RWPE2 (cell line): ENCODE measurements around the gene STAT1.

Experiments
- ATAC-seq: fragments of 200-7000 bp; cut with Tn5 transposase; 3 replicates; pipeline ENCODE4 v1.9.1; 2021; ENCODE audit warnings: low read depth
- DNase-seq: peaks from one replicate; pipeline ENCODE4 v3.0.0-alpha.2; 2020; ENCODE audit warnings: low spot score
- H3K27ac ChIP-seq: fragments of 450-650 bp; 2 replicates; pipeline ENCODE4 v1.5.1; 2017; ENCODE audit warnings: mild to moderate bottlenecking; ENCODE audit not compliant: poor library complexity, severe bottlenecking
- H3K27me3 ChIP-seq: fragments of 250-450 bp; sonication (Bioruptor Pico); 2 replicates; pipeline ENCODE4 v1.5.1; 2021; ENCODE audit warnings: mild to moderate bottlenecking, moderate library complexity; ENCODE audit not compliant: insufficient read depth, poor library complexity, severe bottlenecking
- H3K36me3 ChIP-seq: fragments of 250-450 bp; sonication (Bioruptor Pico); 2 replicates; pipeline ENCODE4 v1.5.1; 2020; ENCODE audit warnings: low read depth, mild to moderate bottlenecking, moderate library complexity
- H3K4me1 ChIP-seq: fragments of 250-450 bp; sonication (Bioruptor Pico); 2 replicates; pipeline ENCODE4 v1.5.1; 2021; ENCODE audit warnings: mild to moderate bottlenecking, moderate library complexity; ENCODE audit not compliant: insufficient read depth, poor library complexity, severe bottlenecking
- H3K4me3 ChIP-seq: fragments of 250-450 bp; sonication (Bioruptor Pico); 2 replicates; pipeline ENCODE4 v1.5.1; 2021; ENCODE audit warnings: mild to moderate bottlenecking, moderate library complexity; ENCODE audit not compliant: severe bottlenecking
- H3K9me3 ChIP-seq: fragments of 250-450 bp; sonication (Bioruptor Pico); 2 replicates; pipeline ENCODE4 v1.5.1; 2021; ENCODE audit warnings: mild to moderate bottlenecking, moderate library complexity; ENCODE audit not compliant: severe bottlenecking
- TF ChIP-seq, protein P1 (sequence below): fragments of 450-650 bp; IDR thresholded peaks from one replicate; pipeline ENCODE4 v1.5.1; 2017; ENCODE audit warnings: mild to moderate bottlenecking, moderate library complexity; ENCODE audit not compliant: poor library complexity, severe bottlenecking

The STAT1 gene

GRCh38 chr2:190994148-190994547, 19.8 kb downstream of the STAT1 start:
- DNase-seq: no peak
- H3K4me1 ChIP-seq: no peaks in the 10 kb centered on the region
- H3K4me3 ChIP-seq: no peak overlapping the region
- ATAC-seq: no peak
- no peaks in the 10 kb centered on the region for H3K27me3 ChIP-seq
- H3K36me3 ChIP-seq: peaks cover 95% of the 10 kb centered on the region
- TF ChIP-seq, protein P1, sequence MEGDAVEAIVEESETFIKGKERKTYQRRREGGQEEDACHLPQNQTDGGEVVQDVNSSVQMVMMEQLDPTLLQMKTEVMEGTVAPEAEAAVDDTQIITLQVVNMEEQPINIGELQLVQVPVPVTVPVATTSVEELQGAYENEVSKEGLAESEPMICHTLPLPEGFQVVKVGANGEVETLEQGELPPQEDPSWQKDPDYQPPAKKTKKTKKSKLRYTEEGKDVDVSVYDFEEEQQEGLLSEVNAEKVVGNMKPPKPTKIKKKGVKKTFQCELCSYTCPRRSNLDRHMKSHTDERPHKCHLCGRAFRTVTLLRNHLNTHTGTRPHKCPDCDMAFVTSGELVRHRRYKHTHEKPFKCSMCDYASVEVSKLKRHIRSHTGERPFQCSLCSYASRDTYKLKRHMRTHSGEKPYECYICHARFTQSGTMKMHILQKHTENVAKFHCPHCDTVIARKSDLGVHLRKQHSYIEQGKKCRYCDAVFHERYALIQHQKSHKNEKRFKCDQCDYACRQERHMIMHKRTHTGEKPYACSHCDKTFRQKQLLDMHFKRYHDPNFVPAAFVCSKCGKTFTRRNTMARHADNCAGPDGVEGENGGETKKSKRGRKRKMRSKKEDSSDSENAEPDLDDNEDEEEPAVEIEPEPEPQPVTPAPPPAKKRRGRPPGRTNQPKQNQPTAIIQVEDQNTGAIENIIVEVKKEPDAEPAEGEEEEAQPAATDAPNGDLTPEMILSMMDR: no peak
- H3K27ac ChIP-seq: no peak overlapping the region
- H3K9me3 ChIP-seq: no peaks in the 10 kb centered on the region

DNA sequence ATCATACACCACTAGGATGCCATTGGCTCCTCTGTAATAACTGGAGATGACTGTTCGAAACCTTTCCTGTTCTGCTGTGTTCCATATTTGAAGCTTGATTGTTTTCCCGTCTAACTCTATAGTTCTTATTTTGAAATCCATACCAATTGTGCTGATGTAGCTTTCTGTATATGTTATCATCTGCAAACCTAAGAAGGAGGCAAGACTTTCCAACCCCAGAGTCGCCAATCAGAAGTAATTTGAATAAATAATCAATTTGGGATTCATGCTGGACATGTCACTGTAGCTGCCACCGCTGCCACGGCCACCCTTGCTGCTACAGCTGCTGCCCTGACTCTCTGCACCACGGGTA, 20.7 kb downstream of the STAT1 start:
- DNase-seq (no peak), ATAC-seq (no peak)
- no peaks in the 10 kb centered on the region for H3K9me3 ChIP-seq
- no peaks in the 10 kb centered on the region for H3K27me3 ChIP-seq
- H3K36me3 ChIP-seq: peaks cover 92% of the 10 kb centered on the region
- no peak overlapping the region for H3K27ac ChIP-seq
- H3K4me1 ChIP-seq: no peaks in the 10 kb centered on the region
- TF ChIP-seq, protein P1: no peak
- no peak overlapping the region for H3K4me3 ChIP-seq

DNA sequence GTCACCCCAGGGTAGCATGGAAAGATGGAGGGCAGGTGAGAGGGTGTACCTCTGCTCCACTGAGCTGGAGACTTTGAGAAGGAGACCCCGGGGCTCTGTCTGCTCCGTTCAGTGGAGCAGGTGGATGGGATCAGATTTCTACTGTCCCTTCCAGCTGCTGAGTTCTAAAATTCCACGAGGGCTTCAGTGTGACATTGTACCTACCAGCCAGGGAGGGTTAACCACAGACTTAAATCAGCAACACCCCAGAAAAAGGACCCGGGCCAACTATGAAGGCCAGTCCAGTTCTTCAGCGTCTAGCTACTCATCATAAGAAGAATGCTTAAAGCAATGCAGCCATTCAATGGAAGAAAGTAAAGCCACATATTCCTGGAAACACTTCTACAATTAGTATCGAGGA, 23.8 kb downstream of the STAT1 start:
- TF ChIP-seq, protein P1: no peak
- no peaks in the 10 kb centered on the region for H3K27me3 ChIP-seq
- H3K27ac ChIP-seq: no peak overlapping the region
- H3K36me3 ChIP-seq: peaks cover 90% of the 10 kb centered on the region
- H3K4me3 ChIP-seq: no peak overlapping the region
- ATAC-seq (no peak), DNase-seq (no peak)
- no peaks in the 10 kb centered on the region for H3K9me3 ChIP-seq
- peaks cover under 1% of the 10 kb centered on the region for H3K4me1 ChIP-seq

GRCh38 chr2:190988910-190989309, 25.1 kb downstream of the STAT1 start:
- TF ChIP-seq, protein P1: no peak
- H3K27ac ChIP-seq: no peak overlapping the region
- peaks cover 4% of the 10 kb centered on the region for H3K4me1 ChIP-seq
- peaks cover 92% of the 10 kb centered on the region for H3K36me3 ChIP-seq
- no peak overlapping the region for H3K4me3 ChIP-seq
- H3K27me3 ChIP-seq: no peaks in the 10 kb centered on the region
- DNase-seq: no peak
- H3K9me3 ChIP-seq: no peaks in the 10 kb centered on the region
- ATAC-seq: no peak

DNA sequence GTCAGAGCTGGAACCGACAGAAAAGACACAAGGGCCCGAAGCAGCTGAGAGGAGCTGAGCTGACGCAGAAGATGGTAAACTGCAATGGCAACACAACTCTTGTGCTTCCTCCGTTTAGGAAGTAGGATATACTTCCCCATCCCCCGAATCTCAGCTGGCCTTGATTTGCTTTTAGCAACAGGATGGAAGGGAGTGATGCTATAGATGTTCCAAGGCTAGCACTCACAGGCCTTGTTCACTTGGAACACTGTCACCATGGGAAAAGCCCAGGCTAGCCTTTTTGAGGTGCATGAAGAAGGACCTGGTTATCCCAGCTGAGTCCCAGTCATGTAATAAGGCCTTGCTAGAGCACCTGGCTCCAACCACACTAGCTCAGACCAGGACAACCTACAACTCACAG, 26.0 kb downstream of the STAT1 start:
- H3K36me3 ChIP-seq: peaks cover 92% of the 10 kb centered on the region
- peaks cover 4% of the 10 kb centered on the region for H3K4me1 ChIP-seq
- H3K27ac ChIP-seq: no peak overlapping the region
- no peak overlapping the region for H3K4me3 ChIP-seq
- TF ChIP-seq, protein P1: no peak
- DNase-seq (no peak), ATAC-seq (no peak)
- no peaks in the 10 kb centered on the region for H3K9me3 ChIP-seq
- no peaks in the 10 kb centered on the region for H3K27me3 ChIP-seq
